ENCODE data around the gene KLHDC2. TPM values are rescaled to one million over a fixed set of nuclear protein-coding genes. Genes with fewer than 3 reads are reported as not detected.
"Not testable (repeated sequence)": the region's sequence is repeated elsewhere in the genome, so short reads cannot be mapped to it uniquely, and the experiment has no call there.

The KLHDC2 gene
- total RNA-seq, 1 experiment from 2014 or later: 24.5 TPM

DNA sequence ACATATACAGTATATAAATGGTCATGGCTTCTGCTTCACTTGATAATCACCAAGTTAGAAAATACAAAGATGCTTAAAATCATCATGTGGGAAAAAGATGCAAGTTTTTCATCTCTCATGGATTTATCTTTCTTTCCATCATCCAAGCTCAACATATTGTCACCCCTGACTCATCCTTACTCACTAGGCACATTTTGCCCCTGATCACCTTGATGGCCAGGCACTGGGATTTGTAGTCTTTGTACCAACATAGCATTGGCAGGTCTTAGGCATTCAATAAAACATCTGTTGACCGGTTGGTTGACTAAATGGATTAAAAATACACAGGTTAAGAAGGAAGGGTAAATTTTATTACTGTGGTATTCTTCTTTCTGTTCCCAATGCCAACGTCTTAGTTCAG is 28.1 kb downstream of the KLHDC2 start:
- intact Hi-C loops (cut with micrococcal nuclease; ENCODE audit: unreplicated experiment) (no loop called here), in situ Hi-C loops (cut with HindIII; ENCODE audit: low pct_unique_long_range_greater_than_20kb, low sequenced_read_pairs) (no loop called here)
- ChIA-PET POLR2A (no interaction called here), CTCF (no interaction called here)
- ATAC-seq: no peak
- H3K4me3 ChIP-seq (ENCODE audit: low read depth in 2 of 2, low read length in 2 of 2): no peak overlapping the region
- DNase-seq (ENCODE audit: low read depth, low spot score): no peak
- no peak for TF ChIP-seq SIN3A (IDR thresholded peaks at IDR 0.05; ENCODE audit: borderline replicate concordance, insufficient read depth, low read depth, low read length)
- no peak for TF ChIP-seq TCF7L2 (IDR thresholded peaks at IDR 0.05; ENCODE audit: low read depth, low read length)
- TF ChIP-seq, protein P1, sequence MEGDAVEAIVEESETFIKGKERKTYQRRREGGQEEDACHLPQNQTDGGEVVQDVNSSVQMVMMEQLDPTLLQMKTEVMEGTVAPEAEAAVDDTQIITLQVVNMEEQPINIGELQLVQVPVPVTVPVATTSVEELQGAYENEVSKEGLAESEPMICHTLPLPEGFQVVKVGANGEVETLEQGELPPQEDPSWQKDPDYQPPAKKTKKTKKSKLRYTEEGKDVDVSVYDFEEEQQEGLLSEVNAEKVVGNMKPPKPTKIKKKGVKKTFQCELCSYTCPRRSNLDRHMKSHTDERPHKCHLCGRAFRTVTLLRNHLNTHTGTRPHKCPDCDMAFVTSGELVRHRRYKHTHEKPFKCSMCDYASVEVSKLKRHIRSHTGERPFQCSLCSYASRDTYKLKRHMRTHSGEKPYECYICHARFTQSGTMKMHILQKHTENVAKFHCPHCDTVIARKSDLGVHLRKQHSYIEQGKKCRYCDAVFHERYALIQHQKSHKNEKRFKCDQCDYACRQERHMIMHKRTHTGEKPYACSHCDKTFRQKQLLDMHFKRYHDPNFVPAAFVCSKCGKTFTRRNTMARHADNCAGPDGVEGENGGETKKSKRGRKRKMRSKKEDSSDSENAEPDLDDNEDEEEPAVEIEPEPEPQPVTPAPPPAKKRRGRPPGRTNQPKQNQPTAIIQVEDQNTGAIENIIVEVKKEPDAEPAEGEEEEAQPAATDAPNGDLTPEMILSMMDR (IDR thresholded peaks at IDR 0.05): no peak
- TF ChIP-seq, protein P2, sequence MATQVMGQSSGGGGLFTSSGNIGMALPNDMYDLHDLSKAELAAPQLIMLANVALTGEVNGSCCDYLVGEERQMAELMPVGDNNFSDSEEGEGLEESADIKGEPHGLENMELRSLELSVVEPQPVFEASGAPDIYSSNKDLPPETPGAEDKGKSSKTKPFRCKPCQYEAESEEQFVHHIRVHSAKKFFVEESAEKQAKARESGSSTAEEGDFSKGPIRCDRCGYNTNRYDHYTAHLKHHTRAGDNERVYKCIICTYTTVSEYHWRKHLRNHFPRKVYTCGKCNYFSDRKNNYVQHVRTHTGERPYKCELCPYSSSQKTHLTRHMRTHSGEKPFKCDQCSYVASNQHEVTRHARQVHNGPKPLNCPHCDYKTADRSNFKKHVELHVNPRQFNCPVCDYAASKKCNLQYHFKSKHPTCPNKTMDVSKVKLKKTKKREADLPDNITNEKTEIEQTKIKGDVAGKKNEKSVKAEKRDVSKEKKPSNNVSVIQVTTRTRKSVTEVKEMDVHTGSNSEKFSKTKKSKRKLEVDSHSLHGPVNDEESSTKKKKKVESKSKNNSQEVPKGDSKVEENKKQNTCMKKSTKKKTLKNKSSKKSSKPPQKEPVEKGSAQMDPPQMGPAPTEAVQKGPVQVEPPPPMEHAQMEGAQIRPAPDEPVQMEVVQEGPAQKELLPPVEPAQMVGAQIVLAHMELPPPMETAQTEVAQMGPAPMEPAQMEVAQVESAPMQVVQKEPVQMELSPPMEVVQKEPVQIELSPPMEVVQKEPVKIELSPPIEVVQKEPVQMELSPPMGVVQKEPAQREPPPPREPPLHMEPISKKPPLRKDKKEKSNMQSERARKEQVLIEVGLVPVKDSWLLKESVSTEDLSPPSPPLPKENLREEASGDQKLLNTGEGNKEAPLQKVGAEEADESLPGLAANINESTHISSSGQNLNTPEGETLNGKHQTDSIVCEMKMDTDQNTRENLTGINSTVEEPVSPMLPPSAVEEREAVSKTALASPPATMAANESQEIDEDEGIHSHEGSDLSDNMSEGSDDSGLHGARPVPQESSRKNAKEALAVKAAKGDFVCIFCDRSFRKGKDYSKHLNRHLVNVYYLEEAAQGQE (IDR thresholded peaks at IDR 0.05; ENCODE audit: insufficient read depth in 1 of 2, low read depth in 2 of 2, low read length in 1 of 2): no peak
- no peak for TF ChIP-seq POLR2AphosphoS5 (IDR thresholded peaks at IDR 0.05; ENCODE audit: low read depth, low read length)
- peaks cover 35% of the 10 kb centered on the region for H3K36me3 ChIP-seq (ENCODE audit: control insufficient read depth, insufficient read depth, low read length)
- no peak overlapping the region for H3K27ac ChIP-seq (ENCODE audit: low read length)
- no TSS peak for BruUV-seq (replicated peaks)
- no peaks in the 10 kb centered on the region for H3K27me3 ChIP-seq (ENCODE audit: control insufficient read depth, insufficient read depth, low read length)
- H3K9me3 ChIP-seq (ENCODE audit: control insufficient read depth, insufficient read depth, low read depth, low read length): no peaks in the 10 kb centered on the region
- H3K4me1 ChIP-seq (ENCODE audit: control insufficient read depth, insufficient read depth, low read length): no peaks in the 10 kb centered on the region

DNA sequence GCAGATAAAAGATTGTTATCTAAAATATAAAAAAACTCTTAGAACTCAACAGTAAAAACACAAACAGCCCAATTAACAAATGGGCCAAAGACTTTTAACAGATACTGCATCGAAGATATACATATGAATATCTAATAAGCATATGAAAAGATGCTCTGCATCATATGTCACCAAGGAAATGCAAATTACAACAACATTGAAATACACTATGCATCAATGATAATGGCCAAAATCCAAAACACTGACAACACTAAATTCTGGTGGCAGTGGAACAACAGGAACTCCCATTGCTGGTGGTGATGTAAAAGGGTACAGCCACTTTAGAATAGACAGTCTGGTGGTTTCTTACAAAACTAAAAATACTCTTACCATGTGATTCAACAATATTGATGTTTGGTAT is 40.8 kb downstream of the KLHDC2 start:
- TF ChIP-seq, protein P1 (IDR thresholded peaks at IDR 0.05): no peak
- TF ChIP-seq TCF7L2 (IDR thresholded peaks at IDR 0.05; ENCODE audit: low read depth, low read length): no peak
- TF ChIP-seq SIN3A (IDR thresholded peaks at IDR 0.05; ENCODE audit: borderline replicate concordance, insufficient read depth, low read depth, low read length): no peak
- TF ChIP-seq, protein P2 (IDR thresholded peaks at IDR 0.05; ENCODE audit: insufficient read depth in 1 of 2, low read depth in 2 of 2, low read length in 1 of 2): no peak
- TF ChIP-seq POLR2AphosphoS5 (IDR thresholded peaks at IDR 0.05; ENCODE audit: low read depth, low read length): no peak
- Histone ChIP-seq H3K9me3 (ENCODE audit: control insufficient read depth, insufficient read depth, low read depth, low read length) (no peaks in the 10 kb centered on the region), H3K36me3 (ENCODE audit: control insufficient read depth, insufficient read depth, low read length) (peaks cover 16% of the 10 kb centered on the region), H3K27me3 (ENCODE audit: control insufficient read depth, insufficient read depth, low read length) (no peaks in the 10 kb centered on the region), H3K4me1 (ENCODE audit: control insufficient read depth, insufficient read depth, low read length) (no peaks in the 10 kb centered on the region), H3K27ac (ENCODE audit: low read length) (no peak overlapping the region), H3K4me3 (ENCODE audit: low read depth in 2 of 2, low read length in 2 of 2) (no peak overlapping the region)
- no TSS peak for BruUV-seq (replicated peaks)
- DNase-seq (ENCODE audit: low read depth, low spot score) (no peak), ATAC-seq (no peak)
- in situ Hi-C loops (cut with HindIII; ENCODE audit: low pct_unique_long_range_greater_than_20kb, low sequenced_read_pairs): no loop called here
- POLR2A ChIA-PET: no interaction called here
- intact Hi-C loops (cut with micrococcal nuclease; ENCODE audit: unreplicated experiment): no loop called here
- CTCF ChIA-PET: no interaction called here

DNA sequence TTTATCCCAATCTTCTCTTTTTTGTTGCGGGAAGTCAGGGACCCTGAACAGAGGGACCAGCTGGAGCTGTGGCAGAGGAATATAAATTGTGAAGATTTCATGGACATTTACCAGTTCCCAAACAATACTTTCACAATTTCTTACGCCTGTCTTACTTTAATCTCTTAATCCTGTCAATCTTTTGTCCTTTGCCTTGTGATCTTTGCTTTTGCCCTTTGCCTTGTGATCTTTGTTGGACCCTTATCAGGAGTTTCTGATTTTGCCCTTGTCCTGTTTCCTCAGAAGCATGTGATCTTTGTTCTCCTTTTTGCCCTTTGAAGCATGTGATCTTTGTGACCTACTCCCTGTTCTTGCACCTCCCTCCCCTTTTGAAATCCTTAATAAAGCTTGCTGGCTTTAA is 48.2 kb downstream of the KLHDC2 start:
- CTCF ChIA-PET; ATAC-seq; BruUV-seq (replicated peaks); intact Hi-C loops (cut with micrococcal nuclease; ENCODE audit: unreplicated experiment); H3K4me3 ChIP-seq (ENCODE audit: low read depth in 2 of 2, low read length in 2 of 2); in situ Hi-C loops (cut with HindIII; ENCODE audit: low pct_unique_long_range_greater_than_20kb, low sequenced_read_pairs); POLR2A ChIA-PET; H3K27me3 ChIP-seq (ENCODE audit: control insufficient read depth, insufficient read depth, low read length); H3K27ac ChIP-seq (ENCODE audit: low read length); H3K9me3 ChIP-seq (ENCODE audit: control insufficient read depth, insufficient read depth, low read depth, low read length); DNase-seq (ENCODE audit: low read depth, low spot score); H3K4me1 ChIP-seq (ENCODE audit: control insufficient read depth, insufficient read depth, low read length): not testable (repeated sequence)
- peaks cover 32% of the 10 kb centered on the region for H3K36me3 ChIP-seq (ENCODE audit: control insufficient read depth, insufficient read depth, low read length)

Data from Panc1 (cell line).